ENCODE results near the gene SLU7.

GRCh38 chr5:160451281-160451680 is 32.4 kb upstream of the SLU7 start:
- TF ChIP-seq TAF1 (IDR thresholded peaks at IDR 0.05; ENCODE audit: low read depth, low read length) (no peak), POLR2A (IDR thresholded peaks at IDR 0.05; ENCODE audit: low read depth, low read length) (no peak), POLR2AphosphoS5 (IDR thresholded peaks at IDR 0.05; ENCODE audit: low read depth, low read length) (no peak), SPI1 (IDR thresholded peaks at IDR 0.05; ENCODE audit: low read depth, low read length) (no peak), POU2F2 (IDR thresholded peaks at IDR 0.05; ENCODE audit: low read depth, low read length) (no peak)
